Fibroblast of lung (primary cell): ENCODE data around the gene TANGO2. TPM values are rescaled to one million over a fixed set of nuclear protein-coding genes. Genes with fewer than 3 reads are reported as not detected.

Source experiments
- DNase-seq, 2 donors: peaks; one replicate each; pipeline versions ENCODE4 v3.0.0 to v3.0.0-alpha.2; 2010; ENCODE audit warnings: low read depth in 2 of 2
- H2AFZ ChIP-seq: 2 replicates; pipeline ENCODE4 v1.5.1; 2012; ENCODE audit warnings: low read length, control low read depth, inconsistent platforms
- H3K27ac ChIP-seq: 2 replicates; pipeline ENCODE4 v1.5.1; 2011; ENCODE audit warnings: low read length, control low read depth; ENCODE audit not compliant: insufficient read depth
- H3K27me3 ChIP-seq: 2 replicates; pipeline ENCODE4 v1.5.1; 2011; ENCODE audit warnings: mild to moderate bottlenecking, low read length; ENCODE audit not compliant: control insufficient read depth, insufficient read depth
- H3K36me3 ChIP-seq: 2 replicates; pipeline ENCODE4 v1.5.1; 2011; ENCODE audit warnings: low read length; ENCODE audit not compliant: control insufficient read depth, insufficient read depth
- H3K4me1 ChIP-seq: 2 replicates; pipeline ENCODE4 v1.5.1; 2011; ENCODE audit warnings: low read length; ENCODE audit not compliant: control insufficient read depth, insufficient read depth; ENCODE audit errors: extremely low read depth
- H3K4me2 ChIP-seq: 2 replicates; pipeline ENCODE4 v1.5.1; 2011; ENCODE audit warnings: low read length, control low read depth; ENCODE audit not compliant: insufficient read depth; ENCODE audit errors: extremely low read depth
- H3K4me3 ChIP-seq, 4 experiments: fragments of 200-600 bp in 1 of 4; sonication (generic) in 1 of 4; replicated peaks in 1 of 4; 2 replicates each; pipeline ENCODE4 v1.5.1; 2011 to 2016; ENCODE audit warnings: low read length in 4 of 4, low read depth in 3 of 4, mild to moderate bottlenecking in 3 of 4, control low read depth in 2 of 4, inconsistent platforms in 1 of 4, mixed read lengths in 1 of 4; ENCODE audit not compliant: insufficient read depth in 1 of 4; ENCODE audit errors: control extremely low read depth in 1 of 4
- H3K79me2 ChIP-seq: 2 replicates; pipeline ENCODE4 v1.5.1; 2012; ENCODE audit warnings: mild to moderate bottlenecking, low read length, inconsistent platforms; ENCODE audit not compliant: control insufficient read depth, insufficient read depth
- H3K9ac ChIP-seq: 2 replicates; pipeline ENCODE4 v1.5.1; 2011; ENCODE audit warnings: mild to moderate bottlenecking, low read length, control low read depth; ENCODE audit not compliant: insufficient read depth
- H3K9me3 ChIP-seq: 2 replicates; pipeline ENCODE4 v1.5.1; 2012; ENCODE audit warnings: low read depth, low read length; ENCODE audit not compliant: control insufficient read depth, insufficient read depth
- H4K20me1 ChIP-seq: 2 replicates; pipeline ENCODE4 v1.5.1; 2011; ENCODE audit warnings: low read length; ENCODE audit not compliant: control insufficient read depth, insufficient read depth; ENCODE audit errors: extremely low read depth
- EZH2 ChIP-seq: IDR thresholded peaks from 2 replicates; pipeline ENCODE4 v1.5.1; 2012; ENCODE audit warnings: low read length, control low read depth, mild to moderate bottlenecking; ENCODE audit errors: missing control alignments
- polyA plus RNA-seq, 2 donors: library from polyadenylated mRNA; depleted of rRNA in 1 of 2; stranded (reverse) in 1 of 2; unstranded in 1 of 2; fragments of >200 nt; gene quantifications; 2 replicates each; pipeline ENCODE4 v1.2.1, GENCODE V29; 2011 to 2012; ENCODE audit warnings: missing spikeins in 1 of 2
- total RNA-seq: library from RNA; depleted of rRNA; stranded (reverse); fragments of >200 nt; gene quantifications from 2 replicates; pipeline ENCODE4 v1.2.1, GENCODE V29; 2014
- TF ChIP-seq, protein P1 (sequence below), 2 donors: IDR thresholded peaks in 1 of 2; conservative IDR thresholded peaks in 1 of 2; 1 replicate in 1 of 2; 2 replicates in 1 of 2; pipeline ENCODE4 v1.5.1; 2011 to 2012; ENCODE audit warnings: low read length in 2 of 2, control low read depth in 1 of 2, inconsistent platforms in 1 of 2, low read depth in 1 of 2, mild to moderate bottlenecking in 1 of 2

The TANGO2 gene
- total and polyA plus RNA-seq, 2 donors (not counting 1 experiment from before 2014, with no cell fraction given), result 28.3 to 52.8 TPM

DNA sequence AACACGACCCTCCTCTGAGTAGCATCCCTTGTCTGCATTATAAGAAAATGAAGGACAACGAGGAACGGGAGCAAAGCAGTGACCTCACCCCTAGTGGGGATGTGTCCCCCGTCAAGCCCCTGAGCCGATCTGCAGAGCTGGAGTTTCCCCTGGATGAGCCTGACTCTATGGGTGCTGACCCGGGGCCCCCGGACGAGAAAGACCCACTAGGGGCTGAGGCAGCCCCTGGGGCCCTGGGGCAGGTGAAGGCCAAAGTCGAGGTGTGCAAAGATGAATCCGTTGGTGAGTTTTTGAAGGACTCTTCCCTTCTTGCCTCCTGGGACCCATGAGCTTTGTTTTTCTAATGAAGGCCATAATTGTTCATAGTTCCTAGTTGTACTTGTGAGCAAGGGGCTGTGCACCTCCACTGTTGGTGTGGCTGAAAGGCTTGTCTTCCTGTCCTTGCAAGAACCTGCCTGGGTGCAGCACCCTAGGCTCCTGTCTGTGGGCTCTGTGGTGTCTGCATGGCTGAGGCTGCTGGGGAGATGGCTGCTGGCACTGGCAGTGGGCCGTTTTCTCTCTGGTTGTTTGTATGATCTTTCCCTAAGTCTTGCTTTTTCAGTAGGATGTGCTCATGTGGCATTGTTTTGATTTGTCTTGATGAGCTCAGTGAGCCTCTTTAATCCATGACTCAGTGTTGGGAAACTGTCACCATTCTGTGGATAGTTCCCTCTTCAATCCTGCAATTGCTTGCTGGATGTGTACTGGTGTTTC, 69.2 kb downstream of the TANGO2 start:
- Histone ChIP-seq H3K9me3 (no peaks in the 10 kb centered on the region), H3K36me3 (peaks cover 45% of the 10 kb centered on the region), H3K4me2 (no peak overlapping the region), H3K4me1 (no peaks in the 10 kb centered on the region), H4K20me1 (no peaks in the 10 kb centered on the region), H3K27ac (no peak overlapping the region), H2AFZ (no peak overlapping the region), H3K79me2 (peaks cover 45% of the 10 kb centered on the region), H3K27me3 (no peaks in the 10 kb centered on the region), H3K9ac (no peak overlapping the region), H3K4me3 (no peak overlapping the region)
- no peak for TF ChIP-seq EZH2
- TF ChIP-seq, protein P1, sequence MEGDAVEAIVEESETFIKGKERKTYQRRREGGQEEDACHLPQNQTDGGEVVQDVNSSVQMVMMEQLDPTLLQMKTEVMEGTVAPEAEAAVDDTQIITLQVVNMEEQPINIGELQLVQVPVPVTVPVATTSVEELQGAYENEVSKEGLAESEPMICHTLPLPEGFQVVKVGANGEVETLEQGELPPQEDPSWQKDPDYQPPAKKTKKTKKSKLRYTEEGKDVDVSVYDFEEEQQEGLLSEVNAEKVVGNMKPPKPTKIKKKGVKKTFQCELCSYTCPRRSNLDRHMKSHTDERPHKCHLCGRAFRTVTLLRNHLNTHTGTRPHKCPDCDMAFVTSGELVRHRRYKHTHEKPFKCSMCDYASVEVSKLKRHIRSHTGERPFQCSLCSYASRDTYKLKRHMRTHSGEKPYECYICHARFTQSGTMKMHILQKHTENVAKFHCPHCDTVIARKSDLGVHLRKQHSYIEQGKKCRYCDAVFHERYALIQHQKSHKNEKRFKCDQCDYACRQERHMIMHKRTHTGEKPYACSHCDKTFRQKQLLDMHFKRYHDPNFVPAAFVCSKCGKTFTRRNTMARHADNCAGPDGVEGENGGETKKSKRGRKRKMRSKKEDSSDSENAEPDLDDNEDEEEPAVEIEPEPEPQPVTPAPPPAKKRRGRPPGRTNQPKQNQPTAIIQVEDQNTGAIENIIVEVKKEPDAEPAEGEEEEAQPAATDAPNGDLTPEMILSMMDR (conservative IDR thresholded peaks at IDR 0.05 in 1 of 2, IDR thresholded peaks at IDR 0.05 in 1 of 2; ENCODE audit: low read depth in 1 of 2, low read length in 2 of 2), result no peak
- no peak for DNase-seq

DNA sequence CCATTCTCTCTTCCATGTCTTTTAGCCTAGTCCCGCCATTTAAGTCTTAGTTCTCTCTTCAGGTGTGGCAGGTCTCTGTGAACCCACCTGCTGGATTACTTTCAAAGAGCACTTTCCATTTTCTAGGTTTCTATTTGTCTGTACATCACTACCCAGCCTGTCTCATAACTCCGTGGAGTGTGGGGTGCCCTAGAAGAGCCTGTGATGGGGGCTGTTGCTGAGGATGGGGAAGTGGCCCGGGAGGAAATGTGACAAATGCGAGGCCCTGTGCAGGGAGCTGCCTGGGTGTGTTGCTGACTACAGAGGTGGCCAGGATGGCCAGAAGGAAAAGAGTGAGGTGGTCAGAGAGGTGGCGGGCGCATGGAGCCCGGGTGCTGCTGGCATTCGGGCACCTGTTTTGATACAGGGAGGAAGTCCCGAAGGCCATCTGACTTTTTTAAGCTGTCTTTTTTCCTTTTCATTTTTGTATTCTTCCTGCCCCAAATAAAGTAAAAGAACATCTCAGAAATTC, 69.9 kb downstream of the TANGO2 start:
- no peaks in the 10 kb centered on the region for H3K27me3 ChIP-seq
- TF ChIP-seq, protein P1 (conservative IDR thresholded peaks at IDR 0.05 in 1 of 2, IDR thresholded peaks at IDR 0.05 in 1 of 2; ENCODE audit: low read depth in 1 of 2, low read length in 2 of 2), result no peak
- TF ChIP-seq EZH2, result no peak
- H3K27ac ChIP-seq, result no peak overlapping the region
- H3K9me3 ChIP-seq, result no peaks in the 10 kb centered on the region
- H3K4me3 ChIP-seq, result no peak overlapping the region
- H3K4me1 ChIP-seq, result no peaks in the 10 kb centered on the region
- peaks cover 45% of the 10 kb centered on the region for H3K36me3 ChIP-seq
- H2AFZ ChIP-seq, result no peak overlapping the region
- DNase-seq, result no peak
- no peak overlapping the region for H3K4me2 ChIP-seq
- H3K79me2 ChIP-seq, result peaks cover 43% of the 10 kb centered on the region
- no peak overlapping the region for H3K9ac ChIP-seq
- H4K20me1 ChIP-seq, result no peaks in the 10 kb centered on the region

DNA sequence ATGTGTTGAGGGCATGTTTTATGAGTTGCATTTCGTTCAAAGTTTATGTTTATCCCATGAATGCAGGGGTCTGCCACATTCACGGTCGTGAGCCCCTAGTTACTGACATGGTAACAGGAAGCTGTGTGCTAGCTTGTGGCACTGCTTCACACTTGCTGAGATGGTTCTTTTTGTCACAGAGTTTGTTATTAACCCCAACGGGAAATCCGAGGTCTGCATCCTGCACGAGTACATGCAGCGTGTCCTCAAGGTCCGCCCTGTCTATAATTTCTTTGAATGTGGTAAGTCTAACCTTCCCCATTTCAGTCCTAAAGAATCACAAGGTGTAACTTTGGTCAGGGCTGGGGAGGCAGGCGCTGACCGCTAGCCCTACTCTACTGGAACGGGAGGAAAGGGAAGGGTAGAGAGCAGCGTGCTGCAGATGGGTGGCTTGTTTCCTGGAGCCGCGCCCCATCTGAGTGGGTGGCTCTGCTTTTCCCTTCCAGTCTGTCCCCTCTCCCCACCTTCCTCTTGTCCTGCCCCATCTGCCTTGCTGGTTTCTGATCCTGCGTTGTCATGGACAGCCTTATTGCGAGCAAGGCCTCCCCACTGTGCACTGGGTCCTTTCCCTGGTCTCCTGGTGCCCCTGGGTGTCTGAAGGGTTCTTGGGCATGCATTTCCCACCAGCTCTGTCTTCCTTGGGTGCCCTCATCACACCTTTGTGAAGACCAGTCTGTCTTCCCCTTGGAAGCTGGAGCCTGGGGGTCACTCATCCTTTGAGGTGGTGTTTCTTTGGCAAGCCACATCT, 71.0 kb downstream of the TANGO2 start:
- Histone ChIP-seq H3K9me3 (no peaks in the 10 kb centered on the region), H3K4me3 (no peak overlapping the region), H3K79me2 (peaks cover 36% of the 10 kb centered on the region), H3K27me3 (no peaks in the 10 kb centered on the region), H3K4me1 (no peaks in the 10 kb centered on the region), H3K4me2 (no peak overlapping the region), H3K36me3 (peaks cover 38% of the 10 kb centered on the region), H2AFZ (no peak overlapping the region), H3K27ac (no peak overlapping the region), H3K9ac (no peak overlapping the region), H4K20me1 (no peaks in the 10 kb centered on the region)
- DNase-seq, result no peak
- TF ChIP-seq, protein P1 (conservative IDR thresholded peaks at IDR 0.05 in 1 of 2, IDR thresholded peaks at IDR 0.05 in 1 of 2; ENCODE audit: low read depth in 1 of 2, low read length in 2 of 2), result no peak
- TF ChIP-seq EZH2, result no peak
